ENCODE results near the gene ASMT.
"Not testable (repeated sequence)": the region's sequence is repeated elsewhere in the genome, so short reads cannot be mapped to it uniquely, and the experiment has no call there.

The ASMT gene

DNA sequence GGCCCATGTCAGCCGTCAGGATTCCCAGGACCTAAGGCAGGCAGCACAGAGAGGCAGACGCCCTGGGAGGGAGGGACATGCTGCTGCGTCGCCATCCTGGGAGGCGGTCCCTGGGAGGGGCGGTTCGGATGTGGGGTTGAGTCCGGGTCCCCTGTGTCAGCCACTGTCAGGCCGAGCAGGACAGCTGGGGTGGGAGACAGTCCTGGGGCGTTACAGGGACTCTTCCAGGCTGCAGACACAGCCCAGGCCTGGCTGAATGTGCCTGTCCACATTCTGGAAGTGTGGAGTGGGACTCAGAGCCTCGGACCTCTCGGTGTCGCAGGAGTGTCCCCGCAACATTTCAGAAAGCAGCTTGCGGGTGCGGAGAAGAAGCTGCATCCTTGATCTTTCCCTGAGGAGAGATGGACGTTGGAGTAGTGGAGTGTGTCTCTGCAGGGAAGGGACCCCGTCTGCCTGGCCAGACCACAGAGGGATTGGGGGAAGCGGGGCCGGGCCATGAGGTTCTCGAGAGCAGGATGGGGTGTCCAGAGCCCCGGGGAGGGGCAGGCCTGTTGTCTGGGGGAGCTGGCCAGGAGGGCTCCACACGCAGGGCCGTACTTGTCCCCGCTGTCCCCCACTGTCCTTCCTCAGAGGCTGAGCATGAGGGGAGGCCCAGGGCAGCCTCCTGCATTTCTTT lies 17.4 kb upstream of the ASMT start:
- DNase-seq (ENCODE audit: low read depth in 1 of 2, low spot score in 1 of 2) = no peak

GRCh38 chrX:1598021-1598875 lies 16.6 kb upstream of the ASMT start:
- no peak for DNase-seq (ENCODE audit: low read depth in 1 of 2, low spot score in 1 of 2)

DNA sequence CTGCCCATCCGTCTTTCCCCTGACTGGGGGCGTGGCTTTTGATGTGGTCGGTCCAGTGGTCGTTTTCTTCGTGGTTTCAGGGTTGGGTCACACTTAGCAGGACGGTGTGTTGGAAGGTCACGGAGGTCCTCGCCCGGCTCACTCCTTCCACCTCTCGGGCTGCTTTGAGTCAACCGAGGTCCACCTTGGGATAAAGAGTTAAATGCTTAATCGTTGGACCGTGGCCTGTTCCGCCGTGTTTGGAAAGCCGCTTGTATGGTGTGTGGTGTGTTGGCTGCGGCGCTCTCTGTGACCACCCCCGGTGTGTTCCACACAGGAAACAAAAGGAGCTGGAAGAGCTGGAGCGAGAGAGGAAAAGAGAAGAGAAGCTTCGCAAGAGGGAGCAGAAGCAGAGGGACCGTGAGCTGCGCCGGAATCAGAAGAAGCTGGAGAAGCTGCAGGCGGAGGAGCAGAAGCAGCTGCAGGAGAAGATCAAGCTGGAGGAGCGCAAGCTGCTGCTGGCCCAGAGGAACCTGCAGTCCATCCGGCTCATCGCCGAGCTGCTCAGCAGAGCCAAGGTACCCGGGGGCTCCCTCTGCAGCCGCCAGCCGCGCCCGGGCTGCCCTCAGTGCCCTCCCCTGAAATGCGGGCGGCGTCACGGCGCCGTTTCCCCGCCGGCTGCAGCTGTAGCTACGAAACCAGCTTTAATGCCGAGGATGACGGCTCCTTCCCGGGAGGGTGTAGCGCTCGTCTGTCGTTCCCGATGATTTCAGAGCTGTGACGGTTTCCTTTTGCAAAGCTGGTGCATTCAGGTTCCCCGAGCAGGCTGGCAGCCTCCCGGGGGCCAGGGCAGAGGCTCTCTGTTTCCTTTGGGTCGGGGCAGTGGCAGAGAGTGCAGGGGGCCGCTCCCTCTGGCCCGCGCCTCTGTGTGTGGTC lies 15.7 kb upstream of the ASMT start:
- no peak for DNase-seq (ENCODE audit: low read depth in 1 of 2, low spot score in 1 of 2)

GRCh38 chrX:1599791-1600405 lies 15.0 kb upstream of the ASMT start:
- no peak for DNase-seq (ENCODE audit: low read depth in 1 of 2, low spot score in 1 of 2)

DNA sequence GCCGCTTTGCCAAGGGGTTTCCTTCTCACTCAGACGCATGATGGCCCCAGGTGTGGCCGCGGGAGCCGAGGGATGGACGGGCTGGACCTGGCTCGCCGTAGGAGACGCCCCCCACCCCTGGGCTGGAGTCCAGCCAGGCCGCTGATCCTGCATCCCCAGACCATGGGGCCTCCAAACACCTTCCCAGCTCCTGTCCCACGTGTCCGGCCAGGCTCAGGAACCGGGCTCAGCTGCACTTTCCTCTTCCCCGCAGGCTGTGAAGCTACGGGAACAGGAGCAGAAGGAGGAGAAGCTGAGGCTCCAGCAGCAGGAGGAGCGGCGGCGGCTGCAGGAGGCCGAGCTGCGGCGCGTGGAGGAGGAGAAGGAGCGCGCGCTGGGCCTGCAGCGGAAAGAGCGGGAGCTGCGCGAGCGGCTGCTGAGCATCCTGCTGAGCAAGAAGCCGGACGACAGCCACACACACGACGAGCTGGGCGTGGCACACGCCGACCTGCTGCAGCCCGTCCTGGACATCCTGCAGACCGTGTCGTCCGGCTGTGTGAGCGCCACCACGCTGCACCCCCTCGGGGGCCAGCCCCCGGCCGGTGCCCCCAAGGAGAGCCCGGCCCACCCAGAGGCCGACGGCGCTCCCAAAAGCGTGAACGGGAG lies 14.3 kb upstream of the ASMT start:
- no peak for DNase-seq (ENCODE audit: low read depth in 1 of 2, low spot score in 1 of 2)

DNA sequence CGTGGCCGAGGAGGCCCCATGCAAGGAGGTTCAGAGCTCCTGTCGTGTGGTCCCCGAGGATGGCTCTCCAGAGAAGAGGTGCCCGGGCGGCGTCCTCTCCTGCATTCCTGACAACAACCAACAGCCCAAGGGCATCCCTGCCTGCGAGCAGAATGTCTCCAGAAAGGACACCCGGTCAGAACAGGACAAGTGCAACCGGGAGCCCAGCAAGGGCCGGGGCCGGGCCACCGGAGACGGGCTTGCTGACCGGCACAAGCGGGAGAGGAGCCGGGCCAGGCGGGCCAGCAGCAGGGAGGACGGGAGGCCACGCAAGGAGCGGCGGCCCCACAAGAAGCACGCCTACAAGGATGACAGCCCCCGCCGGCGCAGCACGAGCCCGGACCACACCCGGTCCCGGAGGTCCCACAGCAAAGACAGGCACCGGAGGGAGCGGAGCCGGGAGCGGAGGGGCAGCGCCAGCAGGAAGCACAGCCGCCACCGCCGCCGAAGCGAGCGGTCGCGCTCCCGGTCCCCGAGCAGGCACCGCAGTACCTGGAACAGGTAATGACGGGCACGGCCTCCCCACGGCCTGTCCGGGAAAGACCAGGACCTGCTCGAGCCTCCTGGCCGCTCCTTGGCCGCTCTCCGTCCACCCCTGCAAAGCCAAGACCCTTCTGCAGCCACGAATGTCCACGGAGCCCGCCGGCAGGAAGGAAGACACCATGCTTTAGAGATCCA lies 13.7 kb upstream of the ASMT start:
- no peak for DNase-seq (ENCODE audit: low read depth in 1 of 2, low spot score in 1 of 2)

- no peak for DNase-seq (ENCODE audit: low read depth in 1 of 2, low spot score in 1 of 2)
Measured at GRCh38 chrX:1601768-1602085, 13.1 kb upstream of the ASMT start.

- no peak for DNase-seq (ENCODE audit: low read depth in 1 of 2, low spot score in 1 of 2)
Measured at GRCh38 chrX:1602299-1602698, 12.6 kb upstream of the ASMT start.

GRCh38 chrX:1606496-1606895 lies 8.4 kb upstream of the ASMT start:
- no peak for DNase-seq (ENCODE audit: low read depth in 1 of 2, low spot score in 1 of 2)

DNA sequence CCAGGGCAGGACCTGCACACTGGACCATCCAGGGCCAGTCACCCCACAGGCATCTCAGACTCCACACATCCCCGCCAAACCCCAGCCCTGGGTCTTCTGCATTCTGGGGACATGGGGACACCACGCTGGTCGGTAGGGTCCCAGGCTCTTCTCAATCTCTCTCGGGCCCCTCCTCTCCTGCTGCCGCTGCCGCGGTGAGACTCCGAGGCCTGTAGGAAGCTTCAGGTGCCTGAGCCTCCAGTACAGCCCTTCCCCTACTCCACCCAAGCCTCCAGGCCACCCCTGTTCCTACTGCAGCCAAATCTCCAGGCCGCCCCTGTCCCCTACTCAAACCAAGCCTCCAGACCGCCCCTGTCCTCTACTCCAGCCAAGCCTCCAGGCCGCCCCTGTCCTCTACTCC lies 5.5 kb upstream of the ASMT start:
- no peak for DNase-seq (ENCODE audit: low read depth in 1 of 2, low spot score in 1 of 2)

- DNase-seq (ENCODE audit: low read depth in 1 of 2, low spot score in 1 of 2) = no peak
Measured at GRCh38 chrX:1609762-1610161, 5.1 kb upstream of the ASMT start.

DNA sequence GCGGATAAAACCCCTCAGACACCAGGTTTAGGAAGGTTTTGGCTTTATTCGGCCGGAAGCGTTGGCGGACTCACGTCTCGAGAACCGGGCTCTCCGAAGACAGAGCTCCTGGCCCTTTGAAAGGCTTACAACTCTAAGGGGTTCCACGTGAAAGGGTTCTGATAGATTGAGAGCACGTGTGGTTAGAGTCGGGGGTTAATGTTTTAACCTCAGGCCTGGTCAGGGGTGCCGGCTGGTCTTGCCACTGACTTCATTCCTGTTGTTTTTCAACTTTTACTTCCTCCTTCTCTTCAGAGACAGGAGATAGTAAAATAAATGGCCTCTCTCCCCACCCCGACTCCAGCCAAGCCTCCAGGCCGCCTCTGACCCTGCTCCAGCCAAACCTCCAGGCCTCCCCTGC lies 4.7 kb upstream of the ASMT start:
- DNase-seq (ENCODE audit: low read depth in 1 of 2, low spot score in 1 of 2) = no peak

DNA sequence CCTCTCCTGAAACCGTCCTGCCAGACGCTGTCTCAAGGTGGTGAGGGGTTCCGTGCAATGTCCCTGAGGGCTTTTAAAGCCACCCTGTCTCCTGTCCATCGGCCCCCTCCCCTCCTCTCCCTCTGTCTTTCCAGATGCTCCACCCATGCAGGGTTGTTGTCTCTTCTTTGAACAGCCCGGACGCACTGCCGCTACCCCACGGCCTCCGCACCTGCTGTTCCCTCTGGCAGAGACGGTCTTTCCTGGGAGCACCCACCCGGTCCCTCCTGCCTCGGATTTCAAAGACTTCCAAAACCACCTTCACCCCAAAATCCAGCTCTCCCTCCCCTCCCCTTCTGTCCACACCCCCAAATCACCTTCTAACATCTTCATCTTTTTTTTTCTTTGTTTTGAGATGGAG lies 4.1 kb upstream of the ASMT start:
- DNase-seq (ENCODE audit: low read depth in 1 of 2, low spot score in 1 of 2) = no peak

- no peak for DNase-seq (ENCODE audit: low read depth in 1 of 2, low spot score in 1 of 2)
Measured at GRCh38 chrX:1612641-1613286, 2.1 kb upstream of the ASMT start.

DNA sequence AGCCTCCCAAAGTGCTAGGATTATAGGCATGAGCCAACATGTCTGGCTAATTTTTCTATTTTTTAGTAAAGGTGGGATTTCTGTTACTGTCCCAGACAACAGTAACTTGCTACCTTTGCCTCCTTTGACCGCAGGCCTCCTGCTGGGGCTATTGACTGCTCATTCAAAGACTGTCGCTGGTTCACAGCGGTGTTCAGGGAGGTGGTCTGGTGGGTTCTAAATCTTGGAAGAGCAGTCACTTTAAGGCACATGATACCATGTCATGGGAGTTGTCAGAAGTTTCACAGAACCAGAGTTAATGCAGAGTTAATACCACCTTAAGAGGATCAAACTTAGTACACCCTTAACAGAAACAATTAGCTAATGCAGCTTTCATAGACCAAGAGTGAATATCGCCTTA lies 3.8 kb downstream of the ASMT start:
- no peak for DNase-seq (ENCODE audit: low read depth in 1 of 2, low spot score in 1 of 2)

DNA sequence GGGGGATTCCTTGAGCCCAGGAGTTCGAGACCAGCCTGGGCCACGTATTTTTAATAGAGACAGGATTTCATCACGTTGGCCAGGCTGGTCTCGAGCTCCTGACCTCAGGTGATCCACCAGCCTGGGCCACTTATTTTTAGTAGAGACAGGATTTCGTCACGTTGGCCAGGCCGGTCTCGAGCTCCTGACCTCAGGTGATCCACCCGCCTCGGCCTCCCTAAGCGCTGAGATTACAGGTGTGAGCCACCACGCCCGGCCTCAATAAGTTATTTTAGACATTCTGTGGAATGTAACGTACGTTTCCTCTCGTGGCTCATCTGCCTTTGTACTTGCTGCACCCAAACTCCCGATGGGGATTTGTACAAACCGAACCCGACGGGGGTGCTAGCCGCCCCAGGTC lies 8.8 kb downstream of the ASMT start:
- no peak for DNase-seq (ENCODE audit: low read depth in 1 of 2, low spot score in 1 of 2)

DNA sequence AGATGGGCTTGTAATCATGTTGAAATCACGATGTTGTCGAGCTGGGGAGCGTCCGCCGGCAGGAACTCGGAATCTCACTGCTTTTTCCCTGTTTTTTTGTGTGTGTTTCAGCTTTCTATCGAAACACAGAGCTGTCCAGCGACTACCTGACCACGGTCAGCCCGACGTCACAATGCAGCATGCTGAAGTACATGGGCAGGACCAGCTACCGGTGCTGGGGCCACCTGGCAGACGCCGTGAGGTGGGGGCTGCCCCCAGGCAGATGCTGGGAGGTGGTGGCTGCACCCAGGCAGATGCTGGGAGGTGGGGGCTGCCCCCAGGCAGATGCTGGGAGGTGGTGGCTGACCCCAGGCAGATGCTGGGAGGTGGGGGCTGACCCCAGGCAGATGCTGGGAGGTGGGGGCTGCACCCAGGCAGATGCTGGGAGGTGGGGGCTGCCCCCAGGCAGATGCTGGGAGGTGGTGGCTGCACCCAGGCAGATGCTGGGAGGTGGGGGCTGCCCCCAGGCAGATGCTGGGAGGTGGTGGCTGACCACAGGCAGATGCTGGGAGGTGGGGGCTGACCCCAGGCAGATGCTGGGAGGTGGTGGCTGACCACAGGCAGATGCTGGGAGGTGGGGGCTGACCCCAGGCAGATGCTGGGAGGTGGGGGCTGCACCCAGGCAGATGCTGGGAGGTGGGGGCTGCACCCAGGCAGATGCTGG lies 9.4 kb downstream of the ASMT start:
- not testable (repeated sequence) for DNase-seq (ENCODE audit: low read depth in 1 of 2, low spot score in 1 of 2)

GRCh38 chrX:1624861-1625215 lies 10.0 kb downstream of the ASMT start:
- not testable (repeated sequence) for DNase-seq (ENCODE audit: low read depth in 1 of 2, low spot score in 1 of 2)

GRCh38 chrX:1629244-1629643 lies 14.4 kb downstream of the ASMT start:
- no peak for DNase-seq (ENCODE audit: low read depth in 1 of 2, low spot score in 1 of 2)

All from stimulated activated CD4-positive, alpha-beta T cell treated with anti-CD3 and anti-CD28 coated beads, Interleukin-15, amount 100 ng/mL, for 1 hour (primary cell).